Astrocyte of the cerebellum (primary cell): ENCODE results near the gene MS4A6A.

Experiments used
- DNase-seq: peaks from one replicate; pipeline ENCODE4 v3.0.0-alpha.2; 2011; ENCODE audit warnings: low read depth
- H3K4me3 ChIP-seq: 2 replicates; pipeline ENCODE4 v1.5.1; 2011; ENCODE audit warnings: mild to moderate bottlenecking, low read depth, low read length, moderate library complexity
- in situ Hi-C: cut with HindIII; loops from 2 replicates; pipeline ENCODE4 v1.10.0; 2017; ENCODE audit warnings: low sequenced_read_pairs
- TF ChIP-seq, protein P1 (sequence below): IDR thresholded peaks from 2 replicates; pipeline ENCODE4 v1.5.1; 2012; ENCODE audit warnings: low read length, low read depth, moderate library complexity, mild to moderate bottlenecking; ENCODE audit errors: missing control alignments

The MS4A6A gene

GRCh38 chr11:60184824-60185511 lies 2.1 kb upstream of the MS4A6A start:
- H3K4me3 ChIP-seq = no peak overlapping the region
- TF ChIP-seq, protein P1, sequence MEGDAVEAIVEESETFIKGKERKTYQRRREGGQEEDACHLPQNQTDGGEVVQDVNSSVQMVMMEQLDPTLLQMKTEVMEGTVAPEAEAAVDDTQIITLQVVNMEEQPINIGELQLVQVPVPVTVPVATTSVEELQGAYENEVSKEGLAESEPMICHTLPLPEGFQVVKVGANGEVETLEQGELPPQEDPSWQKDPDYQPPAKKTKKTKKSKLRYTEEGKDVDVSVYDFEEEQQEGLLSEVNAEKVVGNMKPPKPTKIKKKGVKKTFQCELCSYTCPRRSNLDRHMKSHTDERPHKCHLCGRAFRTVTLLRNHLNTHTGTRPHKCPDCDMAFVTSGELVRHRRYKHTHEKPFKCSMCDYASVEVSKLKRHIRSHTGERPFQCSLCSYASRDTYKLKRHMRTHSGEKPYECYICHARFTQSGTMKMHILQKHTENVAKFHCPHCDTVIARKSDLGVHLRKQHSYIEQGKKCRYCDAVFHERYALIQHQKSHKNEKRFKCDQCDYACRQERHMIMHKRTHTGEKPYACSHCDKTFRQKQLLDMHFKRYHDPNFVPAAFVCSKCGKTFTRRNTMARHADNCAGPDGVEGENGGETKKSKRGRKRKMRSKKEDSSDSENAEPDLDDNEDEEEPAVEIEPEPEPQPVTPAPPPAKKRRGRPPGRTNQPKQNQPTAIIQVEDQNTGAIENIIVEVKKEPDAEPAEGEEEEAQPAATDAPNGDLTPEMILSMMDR = no peak
- DNase-seq = no peak
- in situ Hi-C loops = no loop called here

DNA sequence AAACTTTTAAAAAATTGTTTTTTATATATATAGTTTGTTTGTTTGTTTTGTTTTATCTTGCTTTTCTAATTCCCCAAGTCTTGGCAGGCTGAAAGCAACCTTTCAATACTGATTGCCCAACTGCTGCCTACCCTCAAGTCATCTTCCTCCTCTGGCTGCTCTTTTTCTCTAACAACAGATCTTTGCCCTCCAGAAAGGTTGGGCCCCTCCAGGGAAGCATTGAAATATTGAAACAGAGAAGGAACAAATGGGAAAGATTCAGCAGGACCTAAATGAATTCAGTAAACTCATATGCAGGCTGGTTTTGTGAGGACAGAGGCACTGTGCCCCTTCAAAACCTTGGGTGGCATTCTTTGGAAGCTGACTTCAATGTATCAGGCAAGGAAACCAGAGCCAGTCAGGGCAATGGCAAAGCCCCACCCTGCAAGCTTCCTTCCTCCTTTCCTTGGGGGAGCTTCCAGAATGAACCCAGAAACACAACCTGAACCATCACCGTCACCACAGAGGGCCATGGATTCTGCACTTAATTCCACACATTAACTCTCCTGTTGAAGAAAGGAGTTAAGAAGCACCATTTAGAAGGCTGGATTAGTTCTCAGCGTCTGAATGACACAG lies 815 bp upstream of the MS4A6A start:
- TF ChIP-seq, protein P1 = no peak
- in situ Hi-C loops = no loop called here
- no peak overlapping the region for H3K4me3 ChIP-seq
- no peak for DNase-seq

- in situ Hi-C loops = no loop called here
- TF ChIP-seq, protein P1 = no peak
- no peak for DNase-seq
Observed at GRCh38 chr11:60175860-60176275, 7.0 kb downstream of the MS4A6A start.

DNA sequence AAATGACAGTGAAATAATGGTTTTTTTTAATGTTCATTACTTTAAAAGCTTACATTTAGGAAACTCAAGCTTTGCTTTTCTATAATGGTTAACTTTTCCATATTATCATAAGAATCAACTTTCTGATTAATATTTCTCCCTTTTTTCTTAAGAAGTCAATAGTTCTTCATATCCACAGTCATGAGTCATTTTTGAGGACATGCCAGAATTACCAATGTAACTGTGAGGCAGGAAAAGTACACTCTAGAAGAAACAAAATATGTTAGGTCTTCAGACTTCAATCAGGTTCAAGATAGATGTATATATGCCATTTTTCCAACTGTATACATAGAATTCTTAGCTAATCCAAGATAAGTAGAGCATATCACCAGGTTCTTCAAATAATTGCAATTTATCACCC lies 10.9 kb downstream of the MS4A6A start:
- no peak overlapping the region for H3K4me3 ChIP-seq
- DNase-seq = no peak
- in situ Hi-C loops = no loop called here
- TF ChIP-seq, protein P1 = no peak

More at GRCh38 chr11:60175860-60176275, 7.0 kb downstream of the MS4A6A start:
- H3K4me3 ChIP-seq = no peak overlapping the region

DNA sequence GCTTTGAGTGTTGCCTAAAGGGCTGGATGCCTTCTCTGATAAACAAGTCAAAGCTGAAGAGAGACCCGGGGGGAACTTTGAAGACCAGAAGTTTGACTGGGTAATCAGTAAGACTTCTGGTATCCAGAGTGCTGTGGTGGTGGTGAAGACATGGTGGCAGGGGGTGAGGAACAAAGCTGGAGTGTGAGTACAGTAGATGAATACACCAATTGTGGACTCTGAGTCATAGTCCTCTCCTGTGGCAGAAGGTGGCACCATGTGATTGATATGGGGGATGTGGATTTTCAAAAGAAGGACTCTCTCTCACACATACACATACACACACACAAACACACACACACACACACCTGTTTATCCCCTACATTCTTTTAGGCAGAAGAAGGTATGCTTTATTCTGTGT lies 12.3 kb downstream of the MS4A6A start:
- in situ Hi-C loops = no loop called here
- TF ChIP-seq, protein P1 = no peak
- DNase-seq = no peak
- H3K4me3 ChIP-seq = no peak overlapping the region

DNA sequence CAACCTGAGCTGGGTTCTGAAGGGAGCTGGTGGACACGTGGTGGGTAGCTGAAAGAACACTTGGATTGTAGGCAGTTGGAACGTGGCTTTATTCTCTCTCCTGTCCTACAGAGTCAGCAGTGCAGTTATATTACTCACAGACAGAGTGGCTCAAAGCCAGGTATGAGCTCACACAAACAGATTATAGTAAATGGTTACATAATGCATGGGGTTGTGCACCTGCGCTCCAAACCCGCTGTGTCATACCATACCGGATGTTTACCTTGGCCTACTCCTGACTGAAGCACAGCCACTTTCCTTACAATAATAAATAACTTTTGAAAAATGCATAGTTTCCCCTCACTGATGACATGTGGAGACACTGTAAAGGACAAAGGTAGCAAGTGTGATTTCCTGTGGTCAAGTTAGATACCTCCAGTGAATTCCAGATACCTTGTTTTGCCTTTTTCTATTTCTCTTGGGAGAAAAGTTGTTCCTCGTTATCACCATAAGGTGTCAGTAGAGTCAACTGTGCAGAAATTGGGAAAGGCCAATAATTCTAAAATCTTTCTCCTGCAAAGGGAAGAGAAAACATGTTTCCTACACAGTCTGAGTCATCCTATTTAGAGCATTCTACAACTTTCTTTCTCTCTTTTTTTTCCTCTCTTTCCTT lies 13.5 kb downstream of the MS4A6A start:
- in situ Hi-C loops = no loop called here
- TF ChIP-seq, protein P1 = no peak
- no peak overlapping the region for H3K4me3 ChIP-seq
- DNase-seq = no peak
